Measurements from ENCODE around the gene AKAP9. TPM values are rescaled to one million over a fixed set of nuclear protein-coding genes. Genes with fewer than 3 reads are reported as not detected.

Gene AKAP9
- polyA plus RNA-seq, 1 donor (not counting 4 experiments of a cell fraction or from before 2014, with no cell fraction given), result 19.0 TPM

DNA sequence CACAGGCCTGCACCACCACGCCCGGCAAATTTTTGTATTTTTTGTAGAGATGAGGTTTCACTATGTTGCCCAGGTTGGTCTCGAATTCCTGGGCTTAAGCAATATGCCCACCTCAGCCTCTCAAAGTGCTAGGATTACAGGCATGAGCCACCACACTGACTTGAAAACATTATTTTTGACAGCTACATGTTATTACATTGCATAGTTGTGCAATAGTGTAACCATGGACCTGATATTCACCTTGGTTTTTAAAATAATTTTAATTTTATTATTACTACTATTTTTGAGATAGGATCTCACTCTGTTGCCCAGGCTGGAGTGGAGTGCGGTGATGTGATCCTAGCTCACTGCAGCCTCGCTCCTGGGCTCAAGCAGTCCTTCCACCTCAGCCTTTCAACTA, 18.4 kb downstream of the AKAP9 start:
- TF ChIP-seq, protein P1, sequence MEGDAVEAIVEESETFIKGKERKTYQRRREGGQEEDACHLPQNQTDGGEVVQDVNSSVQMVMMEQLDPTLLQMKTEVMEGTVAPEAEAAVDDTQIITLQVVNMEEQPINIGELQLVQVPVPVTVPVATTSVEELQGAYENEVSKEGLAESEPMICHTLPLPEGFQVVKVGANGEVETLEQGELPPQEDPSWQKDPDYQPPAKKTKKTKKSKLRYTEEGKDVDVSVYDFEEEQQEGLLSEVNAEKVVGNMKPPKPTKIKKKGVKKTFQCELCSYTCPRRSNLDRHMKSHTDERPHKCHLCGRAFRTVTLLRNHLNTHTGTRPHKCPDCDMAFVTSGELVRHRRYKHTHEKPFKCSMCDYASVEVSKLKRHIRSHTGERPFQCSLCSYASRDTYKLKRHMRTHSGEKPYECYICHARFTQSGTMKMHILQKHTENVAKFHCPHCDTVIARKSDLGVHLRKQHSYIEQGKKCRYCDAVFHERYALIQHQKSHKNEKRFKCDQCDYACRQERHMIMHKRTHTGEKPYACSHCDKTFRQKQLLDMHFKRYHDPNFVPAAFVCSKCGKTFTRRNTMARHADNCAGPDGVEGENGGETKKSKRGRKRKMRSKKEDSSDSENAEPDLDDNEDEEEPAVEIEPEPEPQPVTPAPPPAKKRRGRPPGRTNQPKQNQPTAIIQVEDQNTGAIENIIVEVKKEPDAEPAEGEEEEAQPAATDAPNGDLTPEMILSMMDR (optimal IDR thresholded peaks at IDR 0.05 in 1 of 3, IDR thresholded peaks at IDR 0.05 in 1 of 3, conservative IDR thresholded peaks at IDR 0.05 in 1 of 3; ENCODE audit: extremely low read depth in 1 of 3, insufficient read depth in 2 of 3, low read length in 3 of 3), result no peak
- TF ChIP-seq EZH2 (IDR thresholded peaks at IDR 0.05; ENCODE audit: low read length), result no peak

DNA sequence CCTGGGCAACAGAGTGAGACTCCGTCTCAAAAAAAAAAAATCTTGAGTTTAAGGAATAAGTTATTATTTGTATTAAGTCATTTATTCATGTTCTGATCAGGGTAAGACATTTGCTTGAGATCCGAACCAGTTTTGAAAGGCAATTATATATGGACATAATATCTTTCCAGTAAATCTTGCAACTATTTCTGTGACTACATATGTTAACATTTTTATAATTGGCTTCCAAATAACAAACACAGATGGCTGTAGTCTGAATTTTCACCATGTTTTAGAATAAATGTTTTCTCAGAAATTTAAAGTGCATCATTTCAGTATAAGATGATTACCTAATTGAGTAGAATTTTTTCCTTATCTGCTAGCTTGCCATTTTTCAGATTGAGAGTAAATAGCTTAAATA, 21.2 kb downstream of the AKAP9 start:
- Histone ChIP-seq H3K4me1 (ENCODE audit: control insufficient read depth, extremely low read depth, insufficient read depth, low read length) (no peaks in the 10 kb centered on the region), H3K9ac (ENCODE audit: control insufficient read depth, extremely low read depth, insufficient read depth, low read length) (no peak overlapping the region), H3K4me2 (ENCODE audit: control insufficient read depth, extremely low read depth, insufficient read depth, low read depth, low read length) (no peak overlapping the region), H3K9me3 (ENCODE audit: control insufficient read depth, low read depth, low read length) (no peaks in the 10 kb centered on the region), H3K27me3 (ENCODE audit: control insufficient read depth, extremely low read depth, insufficient read depth, low read length) (no peaks in the 10 kb centered on the region), H3K9me1 (ENCODE audit: control insufficient read depth, extremely low read depth, insufficient read depth, low read length) (no peaks in the 10 kb centered on the region), H3K27ac (ENCODE audit: control insufficient read depth, insufficient read depth, low read length) (no peak overlapping the region), H2AFZ (ENCODE audit: control insufficient read depth, low read length) (no peak overlapping the region), H4K20me1 (ENCODE audit: control insufficient read depth, extremely low read depth, insufficient read depth, low read length) (no peaks in the 10 kb centered on the region), H3K79me2 (ENCODE audit: control insufficient read depth, insufficient read depth, low read length) (peaks cover 9% of the 10 kb centered on the region), H3K36me3 (ENCODE audit: control insufficient read depth in 2 of 2, extremely low read depth in 1 of 2, insufficient read depth in 2 of 2, low read length in 2 of 2) (no peaks in the 10 kb centered on the region), H3K4me3 (ENCODE audit: control insufficient read depth in 2 of 3, extremely low read depth in 1 of 3, insufficient read depth in 2 of 3, low read depth in 1 of 3, low read length in 3 of 3) (no peak overlapping the region)
- dilution Hi-C loops (cut with MboI; ENCODE audit: extremely low pct_ligation_motif_present, low sequenced_read_pairs), result no loop called here
- DNase-seq (ENCODE audit: low read depth, low spot score) (no peak), FAIRE-seq (no peak)
- no peak for TF ChIP-seq EZH2 (IDR thresholded peaks at IDR 0.05; ENCODE audit: low read length)
- TF ChIP-seq, protein P1 (optimal IDR thresholded peaks at IDR 0.05 in 1 of 3, IDR thresholded peaks at IDR 0.05 in 1 of 3, conservative IDR thresholded peaks at IDR 0.05 in 1 of 3; ENCODE audit: extremely low read depth in 1 of 3, insufficient read depth in 2 of 3, low read length in 3 of 3), result no peak

More for the DNA sequence above, 18.4 kb downstream of the AKAP9 start:
- no peak for DNase-seq (ENCODE audit: low read depth, low spot score)
- no peaks in the 10 kb centered on the region for H4K20me1 ChIP-seq (ENCODE audit: control insufficient read depth, extremely low read depth, insufficient read depth, low read length)
- H3K9me1 ChIP-seq (ENCODE audit: control insufficient read depth, extremely low read depth, insufficient read depth, low read length), result no peaks in the 10 kb centered on the region
- no peak overlapping the region for H3K9ac ChIP-seq (ENCODE audit: control insufficient read depth, extremely low read depth, insufficient read depth, low read length)
- no peak overlapping the region for H3K4me3 ChIP-seq (ENCODE audit: control insufficient read depth in 2 of 3, extremely low read depth in 1 of 3, insufficient read depth in 2 of 3, low read depth in 1 of 3, low read length in 3 of 3)
- no peaks in the 10 kb centered on the region for H3K9me3 ChIP-seq (ENCODE audit: control insufficient read depth, low read depth, low read length)
- H3K36me3 ChIP-seq (ENCODE audit: control insufficient read depth in 2 of 2, extremely low read depth in 1 of 2, insufficient read depth in 2 of 2, low read length in 2 of 2), result no peaks in the 10 kb centered on the region
- dilution Hi-C loops (cut with MboI; ENCODE audit: extremely low pct_ligation_motif_present, low sequenced_read_pairs), result no loop called here
- H3K27ac ChIP-seq (ENCODE audit: control insufficient read depth, insufficient read depth, low read length), result no peak overlapping the region
- no peak for FAIRE-seq
- no peak overlapping the region for H3K4me2 ChIP-seq (ENCODE audit: control insufficient read depth, extremely low read depth, insufficient read depth, low read depth, low read length)
- H3K27me3 ChIP-seq (ENCODE audit: control insufficient read depth, extremely low read depth, insufficient read depth, low read length), result no peaks in the 10 kb centered on the region
- no peak overlapping the region for H2AFZ ChIP-seq (ENCODE audit: control insufficient read depth, low read length)
- peaks cover 8% of the 10 kb centered on the region for H3K79me2 ChIP-seq (ENCODE audit: control insufficient read depth, insufficient read depth, low read length)
- no peaks in the 10 kb centered on the region for H3K4me1 ChIP-seq (ENCODE audit: control insufficient read depth, extremely low read depth, insufficient read depth, low read length)
